HG03095 (cell line): ENCODE measurements around the gene DIO3.

Experiments
- ATAC-seq: cut with Tn5 transposase; IDR thresholded peaks from one replicate; pipeline ENCODE4 v1.9.1; 2021; ENCODE audit warnings: moderate library complexity; ENCODE audit not compliant: unreplicated experiment

DIO3 gene

GRCh38 chr14:101595887-101596721 lies 34.8 kb downstream of the DIO3 start:
- no peak for ATAC-seq

DNA sequence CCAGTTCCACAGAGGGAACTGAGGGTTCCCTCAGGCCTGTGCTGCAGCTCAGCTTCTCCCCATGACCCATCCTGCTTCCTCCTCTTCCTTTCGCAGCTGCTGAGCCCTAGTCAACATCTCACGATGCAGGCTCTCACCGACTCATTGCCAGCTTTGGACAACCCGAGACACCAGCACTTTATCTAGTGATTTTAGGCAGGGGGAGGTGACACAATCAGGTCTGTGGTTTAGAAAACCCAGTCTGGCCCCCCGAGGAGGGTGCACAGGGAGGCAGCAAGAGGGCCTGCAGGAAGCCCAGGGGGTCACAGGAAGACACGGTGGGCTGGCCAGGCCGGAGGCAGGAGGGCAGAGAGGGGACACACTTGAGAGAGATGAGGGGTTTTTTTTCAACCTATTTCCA lies 35.4 kb downstream of the DIO3 start:
- ATAC-seq = no peak

DNA sequence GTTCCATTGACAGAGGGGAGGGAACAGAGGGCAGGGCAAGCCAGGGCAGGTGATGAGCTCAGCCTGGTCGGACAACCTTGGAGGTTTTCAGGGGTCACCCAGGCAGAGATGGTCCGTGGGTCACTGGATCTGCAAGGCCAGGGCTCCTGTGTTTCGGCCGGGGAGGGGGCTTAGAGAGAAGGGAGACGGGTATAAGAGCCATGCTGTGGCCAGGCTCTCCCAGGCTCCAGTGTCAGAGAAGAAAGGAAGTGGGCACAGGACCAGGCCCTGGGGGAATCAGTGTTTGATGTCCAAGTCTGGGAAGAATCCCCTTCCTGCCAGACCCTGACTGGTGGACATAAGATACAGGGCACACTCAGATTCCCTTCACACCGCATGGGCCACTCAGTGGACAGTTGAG lies 36.9 kb downstream of the DIO3 start:
- no peak for ATAC-seq

DNA sequence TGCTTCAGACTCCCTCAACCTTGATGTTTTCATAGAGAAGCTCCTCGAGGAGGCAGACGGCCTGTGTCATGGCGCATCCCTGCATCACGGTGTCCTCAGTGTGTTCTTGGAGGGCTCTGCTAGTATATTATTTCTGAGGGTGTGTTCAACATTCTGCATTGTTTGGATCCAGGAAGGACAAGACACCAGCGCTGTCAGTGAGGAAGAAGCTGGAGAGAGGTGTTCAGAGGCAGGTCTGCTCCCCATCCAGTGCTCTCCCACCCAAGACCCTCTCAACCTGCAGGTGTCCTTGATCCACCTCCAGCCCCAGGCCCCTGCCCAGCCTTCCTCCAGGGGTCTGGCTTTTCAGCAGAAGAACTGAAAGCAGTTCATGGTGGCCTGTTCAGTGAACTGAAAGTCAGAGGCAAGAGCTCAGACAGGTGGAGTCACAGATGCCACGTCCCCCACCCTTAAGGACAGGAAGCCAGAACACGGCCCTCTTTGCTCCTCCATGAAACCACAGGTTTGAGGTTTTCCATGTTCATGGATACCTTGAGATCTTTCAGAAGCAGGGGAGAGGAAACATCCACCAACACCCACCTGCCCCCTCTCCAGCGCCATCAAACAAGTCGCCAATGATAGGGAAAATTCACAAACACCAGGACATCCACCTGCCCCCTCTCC lies 37.4 kb downstream of the DIO3 start:
- ATAC-seq = no peak

- no peak for ATAC-seq
Observed at GRCh38 chr14:101599234-101599885, 38.1 kb downstream of the DIO3 start.

DNA sequence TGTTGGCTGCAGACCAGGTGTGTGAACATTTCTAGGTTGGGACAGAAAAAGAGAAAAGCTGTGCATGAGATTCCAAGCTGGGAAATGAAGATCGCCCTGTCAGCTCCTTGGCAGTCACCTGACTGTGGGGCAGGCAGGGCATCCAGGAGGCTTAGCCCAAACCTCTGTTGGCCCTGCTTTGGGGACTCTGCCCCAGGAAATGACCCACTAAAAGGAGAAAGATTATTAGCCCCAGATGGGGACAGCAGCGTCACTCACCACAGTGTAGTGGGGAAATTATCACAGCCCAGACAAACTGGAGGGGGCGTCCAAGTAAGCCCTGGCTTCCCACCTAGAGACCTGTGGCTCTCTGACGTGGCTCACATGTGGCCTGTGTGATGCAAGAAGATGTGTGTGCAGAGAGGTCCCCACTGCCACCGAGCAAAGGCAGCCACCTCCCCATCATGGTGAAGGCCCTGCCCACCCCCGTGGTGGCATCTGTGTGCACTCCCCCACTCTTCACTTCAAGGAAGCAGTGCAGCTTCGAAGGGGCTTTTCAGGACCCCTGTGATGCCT lies 39.1 kb downstream of the DIO3 start:
- no peak for ATAC-seq

DNA sequence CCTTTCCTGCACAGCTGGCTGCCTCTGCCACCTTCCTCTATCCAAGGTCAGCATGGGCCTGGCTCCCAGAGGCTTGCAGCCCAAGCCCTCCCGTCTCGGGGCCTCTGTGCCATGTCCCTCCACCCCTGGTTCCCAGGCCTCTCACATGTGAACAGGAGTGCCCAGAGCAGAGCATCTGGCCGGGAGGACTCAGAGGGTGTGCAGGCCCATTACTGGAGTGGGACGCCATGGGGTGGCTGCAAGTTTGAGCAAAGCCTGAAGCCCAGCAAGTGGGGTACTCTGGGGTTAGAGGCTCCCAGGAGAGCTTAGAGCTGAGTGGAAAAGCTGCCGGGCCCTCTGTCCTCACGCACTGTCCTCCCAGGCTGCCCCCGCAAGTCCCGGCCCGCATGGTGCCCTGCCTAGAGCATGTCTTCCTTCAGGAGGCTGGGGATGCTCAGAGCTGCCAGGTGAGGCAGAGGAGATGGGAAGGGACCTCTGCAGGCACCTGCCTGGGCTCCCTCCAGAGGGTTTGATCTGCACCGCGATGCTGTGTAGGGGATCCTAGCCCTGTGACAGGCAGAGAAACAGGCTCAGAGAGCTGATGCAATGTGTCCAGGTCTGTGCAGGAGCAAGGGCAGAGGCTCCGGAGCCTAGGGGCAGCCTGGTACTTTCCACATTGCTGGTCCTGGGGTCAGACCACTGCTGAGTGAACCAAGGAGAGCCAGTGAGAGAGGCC lies 39.8 kb downstream of the DIO3 start:
- no peak for ATAC-seq

DNA sequence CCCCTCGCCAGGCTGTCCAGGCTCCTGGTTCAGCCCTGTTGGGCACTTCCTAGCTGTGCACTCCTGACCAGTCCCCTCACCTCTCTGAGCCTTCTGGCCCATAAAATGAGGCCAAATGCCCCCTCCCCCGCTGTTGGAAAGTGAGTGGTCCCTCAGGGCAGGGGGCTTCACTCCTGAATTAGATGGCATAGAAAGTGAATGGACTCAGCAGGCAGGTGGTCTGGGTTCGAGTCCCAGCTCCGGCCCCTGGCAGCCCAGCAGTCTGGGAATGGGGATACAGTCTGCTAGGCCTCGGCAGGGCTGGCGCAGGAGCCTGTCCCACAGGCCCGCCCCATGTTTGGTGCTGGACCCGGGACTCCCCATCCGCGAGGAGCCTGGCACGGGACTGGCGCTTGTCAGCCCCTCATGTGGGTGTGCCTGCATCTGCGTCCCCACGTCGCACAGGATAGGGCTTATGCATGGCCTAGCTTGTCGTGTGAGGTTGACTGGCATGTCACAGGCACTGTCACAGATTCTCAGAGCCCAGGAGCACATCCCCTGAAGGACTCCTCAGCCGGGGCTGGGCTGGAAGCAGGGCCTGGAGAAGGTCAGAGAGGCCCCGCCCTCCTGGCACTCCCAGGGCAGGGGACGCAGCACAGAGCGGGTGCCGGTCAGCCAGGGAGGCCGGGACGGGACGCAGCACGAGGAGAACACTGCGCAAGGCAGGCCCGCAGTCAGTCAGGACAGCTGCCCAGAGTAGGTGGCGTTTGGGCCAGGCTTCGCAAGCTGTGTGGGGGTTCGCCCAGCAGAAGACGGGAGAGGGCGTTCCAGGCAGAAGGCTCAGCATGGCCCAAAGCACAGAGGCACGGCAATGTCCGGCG lies 40.5 kb downstream of the DIO3 start:
- ATAC-seq = no peak

DNA sequence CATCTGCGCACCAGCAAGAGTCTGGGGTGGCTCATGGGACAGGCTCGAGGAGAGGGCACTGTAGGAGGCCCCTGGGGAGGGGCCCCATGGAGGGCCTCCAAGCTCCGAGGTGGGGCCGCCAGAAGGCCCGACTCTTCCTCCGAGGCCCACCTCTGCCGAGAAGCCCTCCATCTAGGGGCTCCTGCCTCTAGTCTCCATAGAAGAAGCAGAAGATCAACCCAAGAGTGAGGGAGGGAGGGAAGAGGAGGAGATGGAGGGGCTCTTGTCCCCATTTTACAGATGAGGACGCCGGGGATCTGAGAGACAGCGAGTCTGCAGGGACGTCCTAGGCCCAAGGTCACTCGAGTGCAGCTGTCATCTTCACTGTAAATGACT lies 41.2 kb downstream of the DIO3 start:
- ATAC-seq = no peak

DNA sequence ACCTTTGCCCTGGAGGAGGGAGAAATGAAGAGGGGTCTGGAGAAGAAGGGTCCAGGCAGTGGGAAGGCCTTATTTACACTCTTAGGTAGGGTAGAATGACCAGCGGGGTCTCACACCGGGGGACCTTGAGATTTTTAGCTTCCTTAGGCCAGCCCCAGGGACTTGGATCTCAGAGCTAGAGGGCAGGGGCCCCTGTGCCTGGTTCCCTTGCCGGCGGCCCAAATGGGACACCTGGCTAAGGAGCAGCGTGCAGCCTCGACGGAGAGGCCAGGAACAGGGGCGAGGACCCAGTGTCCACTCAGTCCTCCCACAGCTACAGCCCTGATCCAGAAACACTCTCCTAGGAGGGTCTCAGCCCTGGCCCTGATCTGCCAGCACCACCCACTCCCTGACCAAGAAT lies 41.8 kb downstream of the DIO3 start:
- no peak for ATAC-seq

DNA sequence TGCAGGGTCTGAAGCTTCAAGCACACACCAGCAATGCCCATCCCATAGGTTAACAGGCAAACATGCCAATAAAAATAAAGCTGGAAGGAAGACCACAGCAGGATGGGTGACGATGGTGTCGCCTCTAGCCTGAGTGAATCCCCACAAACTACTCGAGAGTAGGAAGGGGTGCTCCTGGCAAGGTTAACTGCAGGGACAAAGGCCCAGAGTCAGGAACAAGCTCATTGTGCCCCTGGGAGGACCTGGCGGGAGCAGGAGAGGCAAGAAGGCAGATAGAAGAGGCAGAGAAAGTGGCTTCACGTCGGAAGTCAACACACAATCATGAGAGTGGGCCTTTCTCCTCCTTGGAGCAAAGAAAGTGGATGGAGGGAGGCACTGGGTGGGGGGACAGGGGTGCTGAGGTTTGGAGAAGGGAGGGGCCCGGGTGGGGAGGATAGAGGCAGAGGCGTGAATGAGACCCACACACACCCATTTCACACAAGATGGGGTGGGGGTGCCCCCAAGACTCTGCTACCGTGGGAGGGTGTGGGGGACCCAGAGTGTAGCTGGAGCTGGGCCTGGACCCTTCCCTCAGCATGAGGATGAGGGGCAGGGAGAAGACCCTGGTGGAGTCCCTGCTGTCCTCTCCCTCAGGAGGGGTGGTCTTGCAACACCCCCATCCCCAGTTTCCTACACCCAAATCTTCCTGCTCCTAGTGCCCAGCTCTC lies 43.1 kb downstream of the DIO3 start:
- no peak for ATAC-seq

- ATAC-seq = no peak
Observed at GRCh38 chr14:101604935-101605780, 43.9 kb downstream of the DIO3 start.

- no peak for ATAC-seq
Observed at GRCh38 chr14:101605836-101606235, 44.5 kb downstream of the DIO3 start.
